Measurements from ENCODE around the gene PARN.
A peak's percentile ranks its signal among the peaks of the same experiment; 100 is the strongest.

The PARN gene

DNA sequence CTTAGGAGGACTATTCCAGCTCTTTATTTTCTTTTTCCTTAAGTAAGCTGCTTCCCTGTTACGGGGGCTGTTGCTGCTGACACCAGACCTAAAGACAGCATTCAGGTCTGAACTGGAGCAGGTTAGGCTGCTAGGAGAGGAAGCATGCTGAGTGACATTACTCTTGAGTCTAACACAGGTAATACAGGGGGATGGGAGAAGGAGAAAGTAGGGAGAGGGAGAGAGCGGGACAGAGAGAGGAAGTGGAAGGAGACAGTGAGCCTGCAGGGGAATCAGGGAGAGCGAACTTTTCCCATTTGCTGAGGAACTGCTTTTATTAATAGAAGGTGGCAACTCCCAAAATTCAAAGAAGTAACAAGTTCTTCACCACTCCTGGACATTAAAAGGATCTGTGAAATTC lies 130.9 kb downstream of the PARN start:
- no peak for DNase-seq (ENCODE audit: low read depth, low spot score)

DNA sequence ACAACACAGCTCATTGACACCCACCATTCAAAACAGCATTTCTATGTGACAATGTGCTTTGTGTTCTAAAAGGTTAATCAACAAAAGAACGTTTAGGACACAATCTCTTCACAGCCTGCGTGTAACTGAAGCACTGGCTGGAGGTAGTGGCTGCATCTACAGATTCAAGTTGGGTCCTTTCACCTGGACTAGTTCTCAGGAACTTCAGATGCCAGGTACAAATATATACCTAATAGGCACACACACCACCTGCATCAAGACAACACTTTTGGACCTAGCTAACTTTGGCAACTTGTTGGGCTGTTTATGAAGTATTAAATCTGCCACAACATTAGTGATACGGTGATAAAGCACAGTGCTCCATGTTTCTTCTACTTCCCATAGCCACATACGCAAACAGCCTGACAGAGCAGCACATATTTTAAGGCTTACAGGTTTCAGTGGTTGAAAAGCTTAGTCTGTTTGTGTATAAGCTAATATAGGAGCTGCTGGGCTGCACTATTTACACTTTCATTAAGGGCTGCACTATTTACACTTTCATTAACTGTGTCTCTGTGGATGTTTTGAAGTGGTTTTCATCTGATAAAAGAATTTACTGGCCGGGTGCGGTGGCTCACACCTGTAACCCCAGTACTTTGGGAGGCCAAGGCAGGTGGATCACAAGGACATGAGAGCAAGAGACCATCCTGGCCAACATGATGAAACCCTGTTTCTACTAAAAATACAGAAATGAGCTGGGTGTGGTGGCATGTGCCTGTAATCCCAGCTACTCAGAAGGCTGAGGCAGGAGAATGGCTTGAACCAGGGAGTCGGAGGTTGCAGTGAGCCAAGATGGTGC lies 132.6 kb downstream of the PARN start:
- no peak for DNase-seq (ENCODE audit: low read depth, low spot score)

DNA sequence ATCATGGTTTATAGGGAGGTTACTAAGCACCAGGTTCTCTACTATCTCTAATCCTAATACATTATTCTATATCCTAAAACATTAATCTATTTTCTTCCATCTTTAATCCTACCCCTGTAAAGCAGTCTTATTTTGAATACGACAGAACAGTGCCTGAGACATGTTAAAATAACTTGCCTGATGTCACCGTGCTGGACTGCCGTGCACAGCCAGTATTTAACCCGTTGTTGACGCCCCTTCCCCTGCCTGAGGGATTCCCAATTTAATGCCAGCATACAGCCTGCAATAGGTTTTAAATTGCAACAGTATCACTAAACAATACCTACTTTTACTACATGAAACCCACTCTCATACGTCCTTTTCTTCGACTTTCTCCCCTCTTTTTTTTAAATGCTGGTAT lies 133.3 kb downstream of the PARN start:
- DNase-seq (ENCODE audit: low read depth, low spot score): no peak

DNA sequence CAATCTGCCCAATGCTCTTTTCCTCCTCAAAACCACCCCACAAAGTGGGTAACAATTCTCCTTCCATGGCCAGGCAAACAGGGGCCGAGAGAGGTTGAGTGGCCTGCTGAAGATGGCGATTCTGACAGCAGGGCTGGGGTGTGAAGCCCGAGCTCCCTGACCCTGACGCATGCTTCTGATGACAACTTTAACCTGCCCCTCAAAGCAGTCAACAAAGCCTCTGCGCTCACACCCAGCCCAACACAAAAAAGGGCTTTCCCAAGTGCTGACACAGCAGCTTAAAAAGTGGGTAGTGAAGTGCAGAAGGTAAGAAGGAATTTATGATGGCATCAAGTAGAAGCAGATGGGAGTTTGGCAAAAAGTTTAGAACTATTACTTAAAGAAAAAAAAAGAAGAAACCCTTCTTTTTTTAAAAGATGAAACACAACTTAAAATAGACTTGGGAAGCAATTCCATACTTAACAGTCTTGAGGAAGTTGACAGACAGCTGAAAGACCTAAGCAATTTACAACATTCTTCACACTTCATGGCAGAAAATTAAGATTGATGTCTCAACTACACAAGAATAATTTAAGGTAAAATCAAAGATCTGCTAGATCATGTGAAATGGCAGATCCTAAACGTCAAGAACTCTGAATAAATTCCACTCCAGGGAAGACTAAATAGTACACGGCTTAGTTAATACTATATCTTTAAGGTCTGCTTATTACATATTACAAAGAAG lies 133.9 kb downstream of the PARN start:
- peak; percentile 65 for DNase-seq (ENCODE audit: low read depth, low spot score)

DNA sequence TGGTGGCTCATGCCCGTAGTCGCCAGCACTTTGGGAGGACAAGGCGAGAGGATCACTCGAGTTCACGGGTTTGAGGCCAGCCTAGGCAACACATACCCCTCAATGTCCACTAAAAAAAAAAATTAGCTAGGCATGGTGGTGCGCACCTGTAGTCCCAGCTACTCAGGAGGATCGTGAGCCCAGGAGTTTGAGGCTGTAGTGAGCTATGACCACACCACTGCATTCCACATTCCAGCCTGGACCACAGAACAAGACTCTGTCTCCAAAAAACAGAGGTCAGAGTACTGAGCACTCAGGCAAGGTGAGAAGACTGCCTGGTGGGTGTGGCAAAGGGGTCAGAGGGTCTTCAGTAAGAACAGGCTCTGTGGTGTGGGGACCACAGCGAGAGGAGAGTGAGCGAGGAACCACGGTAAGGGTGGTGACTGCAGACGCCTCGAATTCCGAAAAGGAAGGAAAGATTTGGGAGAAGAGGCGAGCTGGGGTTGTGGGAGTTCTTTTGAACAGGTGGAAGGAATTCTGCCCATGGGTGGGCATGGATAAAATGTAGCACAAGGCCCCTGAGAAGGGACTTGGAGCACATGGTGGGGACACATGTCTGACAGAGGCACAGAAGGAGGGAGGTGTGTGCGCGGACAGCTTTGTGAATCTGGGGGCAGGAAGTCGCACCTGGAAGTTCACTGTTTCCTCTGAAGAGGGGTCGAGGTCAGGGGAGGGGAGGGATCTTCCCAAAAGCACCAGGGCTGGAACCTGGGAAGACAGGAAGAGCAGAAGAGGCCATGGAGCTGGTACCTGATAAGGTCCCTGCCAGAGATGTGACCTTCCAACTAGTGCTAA lies 134.6 kb downstream of the PARN start:
- no peak for DNase-seq (ENCODE audit: low read depth, low spot score)

DNA sequence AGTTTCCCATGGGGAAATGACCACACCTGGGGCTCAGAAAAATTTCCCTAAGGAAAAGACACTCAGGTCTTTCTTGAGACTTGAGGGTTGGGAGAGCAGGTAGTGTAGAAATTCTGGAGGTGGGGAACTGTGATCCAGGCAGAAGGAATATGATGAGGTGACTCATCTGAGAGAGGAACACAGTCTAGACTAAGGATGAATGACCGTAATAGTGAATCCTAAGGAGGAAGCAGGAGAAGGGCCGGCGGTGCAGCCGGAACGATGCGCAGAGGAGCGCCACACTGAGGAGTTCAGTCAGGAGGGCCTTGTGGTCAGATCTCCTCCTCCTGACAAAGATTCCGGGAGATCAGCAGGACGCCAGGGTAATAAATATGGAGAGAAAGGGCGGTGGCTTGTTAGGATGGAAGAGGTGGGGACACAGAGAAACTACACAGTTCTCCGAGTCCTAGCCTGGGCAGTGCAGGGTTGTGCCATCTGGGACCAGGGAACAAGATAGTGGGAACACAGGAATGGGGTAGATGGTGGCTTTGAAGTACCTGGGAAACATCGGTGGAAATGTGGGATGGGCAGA lies 135.6 kb downstream of the PARN start:
- DNase-seq (ENCODE audit: low read depth, low spot score): no peak

DNA sequence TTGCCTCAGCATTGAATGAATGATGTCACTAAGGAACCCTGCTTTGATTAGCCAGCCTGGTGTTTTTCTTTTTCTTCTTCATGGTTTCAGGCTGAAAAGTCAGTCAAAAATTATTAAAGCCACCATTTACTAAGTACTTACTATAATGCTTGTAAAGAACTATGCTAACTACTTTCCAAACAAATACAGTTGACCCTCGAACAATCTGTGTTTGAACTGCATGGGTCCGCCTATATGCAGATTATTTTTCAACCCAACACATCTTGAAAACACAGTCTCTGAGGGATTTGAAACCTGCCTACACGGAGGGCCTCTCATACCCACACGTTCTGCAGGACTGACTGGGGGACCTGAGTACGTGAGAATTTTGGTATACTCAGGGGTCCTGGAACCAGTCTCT lies 136.3 kb downstream of the PARN start:
- no peak for DNase-seq (ENCODE audit: low read depth, low spot score)

DNA sequence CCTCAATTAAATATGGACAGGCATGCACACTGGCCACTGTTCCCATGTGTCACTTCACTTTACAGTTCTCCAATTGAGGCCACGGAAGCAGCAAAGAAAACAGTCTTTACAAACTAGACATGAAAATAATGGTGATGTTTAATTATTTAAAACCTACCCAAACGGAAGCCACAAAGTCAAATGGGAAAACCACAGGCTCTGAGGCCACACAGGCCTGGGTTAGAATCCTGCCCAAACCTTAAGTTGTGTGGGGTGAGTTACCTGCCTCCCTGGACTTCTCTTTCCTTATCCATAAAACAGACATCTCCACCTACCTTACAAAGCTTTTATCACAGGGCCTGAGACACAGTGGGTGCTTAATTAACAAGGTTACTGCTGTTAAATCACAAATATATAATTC lies 137.4 kb downstream of the PARN start:
- no peak for DNase-seq (ENCODE audit: low read depth, low spot score)

DNA sequence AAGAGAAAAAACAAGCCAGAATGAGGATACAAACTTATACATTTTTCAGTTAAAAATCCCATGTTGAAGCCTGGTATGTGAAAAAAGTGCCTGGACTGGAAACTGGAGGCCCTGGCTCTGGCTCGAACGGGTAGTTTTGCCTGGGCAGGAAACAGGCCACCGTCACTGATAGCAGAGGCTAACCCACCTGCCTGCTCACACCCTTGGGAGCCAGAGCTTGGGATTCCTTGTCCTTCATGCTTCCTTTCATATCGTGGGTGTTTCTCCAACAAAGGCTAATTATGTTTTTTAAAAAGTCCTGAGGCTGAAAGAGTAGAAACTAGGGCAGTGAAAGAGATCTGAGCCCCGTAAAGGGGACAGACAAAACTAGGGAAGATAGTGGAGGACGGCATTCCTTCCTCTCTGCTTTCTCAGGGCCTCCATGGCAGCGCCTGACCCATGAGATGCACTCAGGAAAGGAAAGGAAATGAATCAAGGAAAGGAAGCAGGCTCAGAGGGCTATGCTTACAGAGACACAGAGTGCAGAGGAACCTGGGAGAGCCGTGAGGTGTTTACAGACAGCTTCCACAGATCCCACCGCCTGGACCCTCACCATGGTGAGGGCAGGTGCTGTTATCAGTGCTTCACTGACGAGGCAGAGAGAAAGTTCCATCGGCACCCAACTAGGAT lies 138.1 kb downstream of the PARN start:
- no peak for DNase-seq (ENCODE audit: low read depth, low spot score)

DNA sequence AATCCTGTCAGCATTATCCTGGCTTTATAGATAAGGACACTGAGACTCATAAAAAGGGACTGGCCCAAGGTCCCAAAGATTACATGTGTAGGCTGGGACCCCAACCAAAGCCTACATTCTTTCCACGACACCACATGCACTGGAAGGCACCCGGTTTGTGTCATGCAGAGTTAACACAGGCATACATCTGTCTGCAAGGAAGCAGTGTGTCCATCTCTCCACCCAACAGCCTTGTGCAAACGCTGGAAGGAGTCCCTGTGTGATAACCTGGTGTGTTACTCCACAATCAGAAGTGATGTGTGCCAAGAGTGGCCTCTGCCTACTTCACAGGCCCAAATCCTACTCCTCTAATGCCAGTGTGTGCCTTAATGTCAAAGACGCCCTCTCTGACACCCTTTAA lies 139.8 kb downstream of the PARN start:
- DNase-seq (ENCODE audit: low read depth, low spot score): no peak

DNA sequence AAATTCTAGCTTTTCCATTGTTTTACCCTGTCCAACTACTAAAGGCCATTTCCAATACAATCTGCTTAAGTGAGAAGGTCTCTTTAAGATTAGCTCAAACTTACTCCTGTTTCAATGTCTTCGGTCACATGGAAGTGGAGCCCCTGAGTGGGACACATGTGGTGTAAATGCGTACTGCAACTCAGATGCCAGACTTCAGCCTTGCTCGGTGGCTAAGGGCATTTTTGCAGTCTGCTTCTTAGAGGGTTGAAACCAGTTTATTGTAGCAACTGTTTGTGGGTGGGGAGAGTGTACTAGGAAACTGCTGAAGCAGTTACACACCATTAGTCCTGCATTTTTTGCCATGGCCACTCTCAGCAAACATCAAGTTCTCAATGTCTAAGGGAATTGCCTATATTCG lies 140.6 kb downstream of the PARN start:
- DNase-seq (ENCODE audit: low read depth, low spot score): peak; percentile 58

DNA sequence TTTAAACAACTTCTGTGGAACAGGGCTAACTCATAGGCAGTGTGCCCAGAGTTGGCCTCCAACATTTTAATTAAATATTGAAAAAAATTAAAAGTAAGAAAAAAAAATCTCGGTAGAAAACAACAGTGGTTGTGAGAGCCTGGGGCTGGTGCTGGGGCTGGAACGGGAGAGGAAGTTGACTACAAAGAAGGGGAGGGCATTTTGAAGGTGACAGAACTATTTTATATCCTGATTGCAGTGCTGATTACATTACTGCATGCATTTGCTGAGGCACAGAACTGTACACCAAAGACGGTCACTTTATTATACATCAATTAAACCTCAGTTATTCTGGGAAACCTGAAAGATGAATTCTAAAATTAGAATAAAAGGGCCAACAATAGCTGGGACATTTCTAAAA lies 142.5 kb downstream of the PARN start:
- no peak for DNase-seq (ENCODE audit: low read depth, low spot score)

DNA sequence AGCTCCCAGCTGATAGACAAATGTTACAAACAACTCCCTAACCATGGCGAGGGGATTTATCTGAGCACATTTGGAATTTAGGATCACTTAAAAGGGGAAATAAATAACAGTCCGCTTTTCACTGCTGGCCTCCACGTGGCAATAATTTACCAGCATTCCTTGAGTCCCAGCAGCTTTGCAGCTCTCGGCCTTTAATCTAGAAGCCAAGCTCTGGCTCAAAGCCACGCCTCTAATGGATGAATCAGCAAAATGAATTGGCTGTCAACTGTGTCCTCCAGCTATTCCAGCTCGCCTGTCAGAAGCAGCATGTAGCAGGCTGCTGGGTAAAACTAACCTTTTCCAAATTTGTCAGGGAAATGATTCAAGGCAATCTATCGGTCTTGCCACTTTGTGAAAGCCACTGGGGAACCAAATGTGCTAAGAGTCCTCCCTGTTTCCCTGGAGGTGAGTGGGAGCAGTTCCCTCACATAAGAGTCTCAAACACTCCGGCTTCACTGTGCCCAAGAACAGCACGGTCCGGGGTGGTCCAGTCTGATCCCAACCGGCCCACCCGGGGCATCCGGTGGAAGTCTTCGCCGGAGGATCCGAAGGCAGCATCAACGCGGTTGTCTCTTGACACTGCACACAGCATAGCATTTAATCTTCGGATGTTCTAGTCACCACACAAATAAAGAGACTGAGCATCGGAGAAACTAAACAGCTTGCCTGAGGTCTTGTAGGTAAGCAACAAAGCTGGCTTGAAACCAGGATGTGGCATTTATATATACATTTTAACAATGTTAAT lies 143.3 kb downstream of the PARN start:
- DNase-seq (ENCODE audit: low read depth, low spot score): peak; percentile 89

DNA sequence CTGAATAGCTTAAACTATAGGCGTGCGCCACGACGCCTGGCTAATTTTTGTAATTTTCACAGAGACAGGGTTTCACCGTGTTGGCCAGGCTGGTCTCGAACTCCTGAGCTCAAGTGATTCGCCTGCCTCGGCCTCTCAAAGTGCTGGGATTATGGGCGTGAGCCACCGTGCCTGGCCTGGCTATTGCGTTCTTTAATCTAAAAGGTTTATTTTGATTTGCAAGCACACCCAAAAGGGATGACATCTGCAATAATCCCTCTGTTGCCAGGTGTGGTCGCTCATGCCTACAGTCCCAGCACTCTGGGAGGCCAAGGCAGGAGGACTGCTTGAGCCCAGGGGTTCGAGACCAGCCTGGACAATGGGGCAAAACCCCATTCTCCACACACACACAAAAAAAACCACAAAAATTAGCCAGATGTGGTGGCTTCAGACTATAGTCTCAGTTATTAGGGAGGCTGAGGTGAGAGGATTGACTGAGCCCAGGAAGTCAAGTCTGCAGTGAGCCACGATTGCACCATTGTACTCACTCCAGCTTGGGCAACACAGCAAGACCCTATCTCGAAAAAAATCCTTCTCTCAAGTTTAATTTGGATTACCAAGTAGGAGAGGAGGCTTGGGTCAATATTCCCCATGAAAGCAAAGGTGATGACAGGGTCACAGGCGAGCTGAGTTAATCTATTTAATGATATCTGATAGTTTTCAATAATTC lies 144.1 kb downstream of the PARN start:
- DNase-seq (ENCODE audit: low read depth, low spot score): no peak

DNA sequence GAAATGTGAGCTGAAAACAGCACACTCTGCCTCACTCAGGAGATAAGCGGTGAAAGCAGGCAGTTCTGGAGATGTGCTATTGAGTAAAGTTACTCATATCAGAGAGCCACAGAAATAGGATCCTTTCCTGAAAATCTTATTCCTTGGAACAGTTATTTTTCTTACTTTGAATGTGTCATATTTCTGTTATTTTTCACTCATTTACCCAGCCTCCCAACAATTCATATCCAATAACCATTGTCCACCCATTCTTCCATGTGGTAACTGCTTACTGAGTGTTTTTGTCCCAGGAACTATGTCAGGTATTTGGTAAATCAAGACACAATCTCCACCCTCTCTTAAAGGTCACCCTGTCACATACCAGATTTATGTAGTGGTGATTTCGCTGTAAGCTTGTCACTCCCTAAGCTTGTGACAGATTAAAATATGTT lies 144.9 kb downstream of the PARN start:
- no peak for DNase-seq (ENCODE audit: low read depth, low spot score)

DNA sequence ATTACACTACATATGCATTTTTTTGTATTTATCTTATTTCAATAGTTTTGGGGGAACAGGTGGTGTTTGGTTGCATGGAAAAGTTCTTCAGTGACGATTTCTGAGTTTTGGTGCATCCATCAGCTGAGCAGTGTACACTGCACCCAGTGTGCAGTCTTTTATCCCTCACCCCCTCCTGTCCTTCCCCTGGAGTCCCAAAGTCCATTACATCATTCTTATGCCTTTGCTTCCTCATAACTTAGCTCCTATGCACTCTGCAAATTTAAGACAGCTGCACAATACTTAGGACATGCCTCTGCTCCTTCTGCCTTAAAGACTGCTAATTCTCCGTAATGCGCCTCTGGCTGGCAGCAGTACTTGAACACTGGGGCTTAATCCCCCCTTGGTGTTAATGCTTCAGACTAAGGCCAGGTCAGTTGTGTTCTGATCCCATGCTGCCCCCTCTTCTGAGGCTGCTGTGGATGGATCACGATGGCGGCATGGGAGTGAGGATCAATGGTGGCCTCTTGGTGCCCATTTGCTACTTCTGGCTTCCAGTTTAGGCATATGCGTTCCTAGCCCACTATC lies 146.2 kb downstream of the PARN start:
- DNase-seq (ENCODE audit: low read depth, low spot score): no peak

DNA sequence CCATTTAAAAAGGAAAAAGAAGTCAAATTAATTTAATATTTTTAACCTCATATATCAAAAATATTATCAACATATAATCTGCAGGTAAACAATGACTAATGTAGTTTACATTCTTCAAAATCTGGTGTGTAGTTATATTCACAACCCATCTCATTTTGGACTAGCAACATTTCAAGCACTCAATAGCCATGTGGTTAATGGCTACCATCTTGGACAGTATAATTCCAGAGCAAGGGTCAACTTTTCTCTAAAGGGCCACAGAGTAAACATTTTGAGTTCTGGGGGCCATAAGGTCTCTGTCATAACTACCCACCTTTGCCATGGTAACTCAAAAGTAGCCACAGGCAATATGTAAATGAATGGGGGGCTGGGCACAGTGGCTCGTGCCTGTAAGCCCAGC lies 153.9 kb downstream of the PARN start:
- DNase-seq (ENCODE audit: low read depth, low spot score): no peak

DNA sequence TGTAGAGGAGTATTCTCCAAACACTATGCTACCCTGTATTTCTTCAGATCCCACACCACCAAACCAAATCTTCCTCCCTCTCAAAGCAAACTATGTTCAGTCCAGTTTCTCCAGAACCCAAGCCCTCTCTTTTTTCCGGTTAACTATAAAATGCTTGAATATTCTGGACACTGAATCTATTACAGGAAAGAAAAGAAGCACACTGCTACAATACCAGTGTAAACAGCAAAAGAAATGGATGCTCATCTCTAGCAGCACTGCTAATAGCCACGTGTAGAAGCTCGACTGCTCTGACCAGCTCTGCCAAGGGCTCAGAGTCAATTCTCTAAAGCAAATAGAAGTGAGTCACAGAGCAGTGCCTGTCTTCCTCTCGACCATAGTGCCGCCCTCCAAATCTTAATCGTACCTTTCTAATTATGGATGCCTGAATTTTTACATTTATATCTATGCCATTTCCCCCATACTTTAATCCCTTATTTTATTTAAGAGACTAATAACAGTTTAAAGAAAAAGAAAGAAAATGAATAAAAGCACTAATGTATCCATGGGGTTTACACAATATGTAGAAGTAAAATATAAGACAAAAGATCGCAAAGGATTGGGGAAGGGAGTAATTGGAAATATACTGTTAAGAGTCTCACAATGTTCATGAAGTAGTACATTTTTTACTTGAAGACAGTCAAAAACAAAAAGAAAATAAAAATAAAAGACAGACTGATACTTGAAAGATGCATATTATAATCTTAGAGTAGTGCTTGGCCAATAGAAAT lies 154.5 kb downstream of the PARN start:
- DNase-seq (ENCODE audit: low read depth, low spot score): no peak

DNA sequence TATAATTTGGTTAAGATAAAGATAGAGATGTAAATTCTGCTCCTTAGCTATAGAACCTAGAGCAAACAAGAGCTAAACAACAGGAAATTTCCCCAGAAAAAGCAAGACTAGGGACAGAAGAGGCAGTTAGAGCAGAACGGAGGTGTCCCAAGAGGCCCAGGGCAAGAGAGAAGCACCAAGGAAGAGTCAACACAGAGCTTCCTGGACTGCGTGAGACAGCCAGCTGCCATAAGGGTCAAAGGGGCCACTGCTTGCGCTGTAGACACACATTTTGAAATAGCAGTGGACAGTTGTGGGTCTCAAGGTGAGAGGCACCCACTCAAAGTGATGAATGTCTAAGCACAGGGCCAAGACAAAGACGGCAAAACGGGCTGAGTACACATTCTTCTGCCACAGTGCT lies 156.6 kb downstream of the PARN start:
- no peak for DNase-seq (ENCODE audit: low read depth, low spot score)
